ENCODE data around the gene CDC42EP4.
"Not testable (repeated sequence)": the region's sequence is repeated elsewhere in the genome, so short reads cannot be mapped to it uniquely, and the experiment has no call there.

The CDC42EP4 gene

GRCh38 chr17:73318836-73319235, 7.0 kb upstream of the CDC42EP4 start:
- DNase-seq, result no peak

- DNase-seq, result no peak
Observed at GRCh38 chr17:73318427-73318813, 6.6 kb upstream of the CDC42EP4 start.

GRCh38 chr17:73317513-73318426, 6.0 kb upstream of the CDC42EP4 start:
- no peak for DNase-seq

GRCh38 chr17:73316919-73317505, 5.2 kb upstream of the CDC42EP4 start:
- DNase-seq, result no peak

- no peak for DNase-seq
Observed at GRCh38 chr17:73315471-73315870, 3.7 kb upstream of the CDC42EP4 start.

- no peak for DNase-seq
Observed at GRCh38 chr17:73313526-73314127, 1.8 kb upstream of the CDC42EP4 start.

GRCh38 chr17:73312887-73313286, 1.1 kb upstream of the CDC42EP4 start:
- not testable (repeated sequence) for DNase-seq

- DNase-seq, result no peak
Observed at GRCh38 chr17:73311428-73311780, 397 bp downstream of the CDC42EP4 start.

- no peak for DNase-seq
Observed at GRCh38 chr17:73309727-73310596, 1.8 kb downstream of the CDC42EP4 start.

GRCh38 chr17:73308959-73309358, 2.8 kb downstream of the CDC42EP4 start:
- not testable (repeated sequence) for DNase-seq

- DNase-seq, result peak; percentile 50
Observed at GRCh38 chr17:73308017-73308823, 3.6 kb downstream of the CDC42EP4 start.

GRCh38 chr17:73307130-73307529, 4.7 kb downstream of the CDC42EP4 start:
- no peak for DNase-seq

GRCh38 chr17:73305845-73306836, 5.7 kb downstream of the CDC42EP4 start:
- DNase-seq, result no peak

GRCh38 chr17:73304971-73305812, 6.6 kb downstream of the CDC42EP4 start:
- DNase-seq, result peak; percentile 86

GRCh38 chr17:73304438-73304837, 7.4 kb downstream of the CDC42EP4 start:
- DNase-seq, result no peak

- DNase-seq, result no peak
Observed at GRCh38 chr17:73302189-73302588, 9.6 kb downstream of the CDC42EP4 start.

- DNase-seq, result no peak
Observed at GRCh38 chr17:73301369-73301768, 10.4 kb downstream of the CDC42EP4 start.

GRCh38 chr17:73300392-73300791, 11.4 kb downstream of the CDC42EP4 start:
- DNase-seq, result no peak

- no peak for DNase-seq
Observed at GRCh38 chr17:73297934-73298861, 13.6 kb downstream of the CDC42EP4 start.

Data from kidney glomerular epithelial cell (primary cell).